Tibial nerve (tissue), 4 donors: ENCODE data around the gene PTH. TPM values are rescaled to one million over a fixed set of nuclear protein-coding genes. Genes with fewer than 3 reads are reported as not detected.

Experiments used
- DNase-seq, 2 donors: peaks; one replicate each; pipeline ENCODE4 v3.0.0-alpha.2; 2019; ENCODE audit warnings: low spot score in 2 of 2
- H3K27ac ChIP-seq, 4 donors: fragments of 200-600 bp; sonication (generic) in 3 of 4; one replicate each; pipeline ENCODE4 v1.5.1; 2017 to 2019; ENCODE audit warnings: mild to moderate bottlenecking in 1 of 4
- H3K27me3 ChIP-seq, 2 donors: fragments of 200-600 bp; sonication (generic) in 1 of 2; one replicate each; pipeline versions ENCODE4 v1.5.1 to v1.6.0; 2017 to 2019
- H3K36me3 ChIP-seq, 3 donors: fragments of 200-600 bp; sonication (generic); one replicate each; pipeline ENCODE4 v1.5.1; 2018 to 2019
- H3K4me1 ChIP-seq, 4 donors: fragments of 200-600 bp; sonication (generic) in 3 of 4; one replicate each; pipeline ENCODE4 v1.5.1; 2017 to 2019
- H3K4me3 ChIP-seq, 4 donors: fragments of 200-600 bp; sonication (generic) in 3 of 4; one replicate each; pipeline ENCODE4 v1.5.1; 2017 to 2019; ENCODE audit warnings: mild to moderate bottlenecking in 1 of 4, moderate library complexity in 1 of 4
- H3K9me3 ChIP-seq, 4 donors: fragments of 200-600 bp; sonication (generic) in 3 of 4; one replicate each; pipeline ENCODE4 v1.5.1; 2017 to 2019
- CTCF ChIP-seq, 5 experiments: fragments of 200-600 bp in 3 of 5; fragments of 450-650 bp in 2 of 5; sonication (generic) in 3 of 5; IDR thresholded peaks; one replicate each; pipeline ENCODE4 v1.5.1; 2016 to 2019; ENCODE audit warnings: antibody characterized with exemption in 5 of 5, mild to moderate bottlenecking in 3 of 5, moderate library complexity in 2 of 5
- EP300 ChIP-seq, 2 donors: sonication (generic); formaldehyde crosslinking; IDR thresholded peaks; one replicate each; pipeline ENCODE4 v1.6.1; 2017; ENCODE audit warnings: antibody characterized with exemption in 2 of 2, mild to moderate bottlenecking in 1 of 2
- POLR2A ChIP-seq, 2 donors: fragments of 450-650 bp; IDR thresholded peaks; one replicate each; pipeline ENCODE4 v1.6.1; 2017; ENCODE audit warnings: antibody characterized with exemption in 2 of 2, mild to moderate bottlenecking in 2 of 2, moderate library complexity in 2 of 2
- WGBS, 2 donors: methylation state at CpG; one replicate each; pipeline ENCODE4 v1.1.5; 2018; 5-methylcytosine and 5-hydroxymethylcytosine counted together
- total RNA-seq, 4 donors: library from RNA; depleted of rRNA; stranded (reverse); fragments of >200 nt; gene quantifications; one replicate each; pipeline ENCODE4 v1.1.0, GENCODE V29; 2016

The PTH gene
- total RNA-seq, 4 donors from 2014 or later, result not detected

- Histone ChIP-seq H3K27me3 (no peaks in the 10 kb centered on the region), H3K4me3 (no peak overlapping the region), H3K4me1 (peaks cover 0 to 24% (median 11%) of the 10 kb centered on the region in 4 donors), H3K9me3 (no peaks in the 10 kb centered on the region), H3K36me3 (no peaks in the 10 kb centered on the region), H3K27ac (no peak overlapping the region)
- 12% methylated on average over 6 of the region's 6 CpGs for WGBS, 2 donors
- DNase-seq, result peak in 1 of 2 donors; percentile 18
- no peak for TF ChIP-seq POLR2A (IDR thresholded peaks at IDR 0.05)
- no peak for TF ChIP-seq EP300 (IDR thresholded peaks at IDR 0.05)
- TF ChIP-seq CTCF (IDR thresholded peaks at IDR 0.05), result peak; percentile 15 to 67 (median 50)
These were observed 29.9 kb downstream of the PTH start for GRCh38 chr11:13465909-13466371.

GRCh38 chr11:13463779-13464290, 32.0 kb downstream of the PTH start:
- DNase-seq, result no peak
- no peaks in the 10 kb centered on the region for H3K9me3 ChIP-seq
- H3K27ac ChIP-seq, result peak overlapping the region; percentile 47 to 92 (median 82)
- H3K4me1 ChIP-seq, result peaks cover 0 to 26% (median 11%) of the 10 kb centered on the region in 4 donors
- H3K27me3 ChIP-seq, result no peaks in the 10 kb centered on the region
- TF ChIP-seq CTCF (IDR thresholded peaks at IDR 0.05) (no peak), EP300 (IDR thresholded peaks at IDR 0.05) (no peak), POLR2A (IDR thresholded peaks at IDR 0.05) (no peak)
- peak overlapping the region; percentile 60 to 88 (median 74) for H3K4me3 ChIP-seq
- WGBS, 2 donors, result 32 to 37% methylated on average over 12 of the region's 12 CpGs
- H3K36me3 ChIP-seq, result no peaks in the 10 kb centered on the region

GRCh38 chr11:13462901-13463778, 32.7 kb downstream of the PTH start, which contains the start of gene BTBD10:
TSS of gene BTBD10 (minus strand) at chr11:13463222. CDS start at chr11:13445124, 18,098 bp downstream.
- H3K27me3 ChIP-seq, result no peaks in the 10 kb centered on the region
- WGBS, 2 donors, result 0 to 1% methylated on average over 43 to 71 of the region's 71 CpGs
- peak; percentile 84 to 89 for DNase-seq
- H3K4me3 ChIP-seq, result peak within 1 kb of the TSS; percentile 60 to 88 (median 74)
- peak within 1 kb of the TSS; percentile 47 to 92 (median 82) for H3K27ac ChIP-seq
- peaks cover 0 to 33% (median 11%) of the 10 kb centered on the region in 4 donors for H3K4me1 ChIP-seq
- H3K9me3 ChIP-seq, result no peaks in the 10 kb centered on the region
- H3K36me3 ChIP-seq, result no peaks in the 10 kb centered on the region
- peak; percentile 47 to 85 for TF ChIP-seq POLR2A (IDR thresholded peaks at IDR 0.05)
- peak in 2 of 5 experiments; percentile 34 to 44 for TF ChIP-seq CTCF (IDR thresholded peaks at IDR 0.05)
- peak in 1 of 2 donors; percentile 91 for TF ChIP-seq EP300 (IDR thresholded peaks at IDR 0.05)

- H3K27ac ChIP-seq, result peak overlapping the region; percentile 47 to 92 (median 82)
- no peaks in the 10 kb centered on the region for H3K36me3 ChIP-seq
- H3K27me3 ChIP-seq, result no peaks in the 10 kb centered on the region
- TF ChIP-seq POLR2A (IDR thresholded peaks at IDR 0.05), result no peak
- no peak for TF ChIP-seq CTCF (IDR thresholded peaks at IDR 0.05)
- no peak for TF ChIP-seq EP300 (IDR thresholded peaks at IDR 0.05)
- peak; percentile 24 to 51 for DNase-seq
- H3K4me3 ChIP-seq, result peak overlapping the region; percentile 60 to 88 (median 74)
- H3K9me3 ChIP-seq, result no peaks in the 10 kb centered on the region
- H3K4me1 ChIP-seq, result peaks cover 0 to 34% (median 11%) of the 10 kb centered on the region in 4 donors
- 3% methylated on average over 17 to 18 of the region's 18 CpGs for WGBS, 2 donors
These were observed 33.4 kb downstream of the PTH start for GRCh38 chr11:13462311-13462900.
